A549 treated with DMSO at 1 μM for 4 hours (cell line): ENCODE measurements around the gene NUSAP1. TPM values are rescaled to one million over a fixed set of nuclear protein-coding genes. Genes with fewer than 3 reads are reported as not detected.

Experiments used
- total RNA-seq: library from RNA; stranded (reverse); fragments of 200-300 nt; extraction: Qiagen RNA extraction; gene quantifications from 5 replicates; pipeline ENCODE4 v1.2.3, GENCODE V29; 2022; ENCODE audit warnings: low read depth

NUSAP1 gene
- total RNA-seq = 66.7 to 83.9 TPM (median 78.4 TPM) in 5 replicates

GRCh38 chr15:41332194-41333025 is at the start of gene NUSAP1, which contains the start of gene OIP5:
TSS of gene NUSAP1 (plus strand) at chr15:41332881. CDS start at chr15:41332958, 77 bp downstream.
TSS of gene OIP5 (minus strand) at chr15:41332591. CDS start at chr15:41332561, 30 bp downstream.

GRCh38 chr15:41416742-41417417 is 84.2 kb downstream of the NUSAP1 start, which contains the start of gene RTF1:
TSS of gene RTF1 (plus strand) at chr15:41417095. CDS start at chr15:41417116, 21 bp downstream.

Other genes starting within 250 kb of the NUSAP1 start
- 12.7 to 14.4 TPM (median 13.7 TPM) in 5 replicates for gene INO80, start 216.6 kb upstream of the NUSAP1 start, total RNA-seq
- 0.07 TPM in 1 of 5 replicates, not detected in the others for gene EXD1, start 102.1 kb upstream of the NUSAP1 start, total RNA-seq
- gene CHP1, start 101.6 kb upstream of the NUSAP1 start, total RNA-seq = 52.5 to 66.2 TPM (median 62.7 TPM) in 5 replicates
- 13.9 to 15.3 TPM (median 14.6 TPM) in 5 replicates for gene OIP5, start 290 bp upstream of the NUSAP1 start, total RNA-seq
- gene NDUFAF1, start 69.6 kb downstream of the NUSAP1 start, total RNA-seq = 11.5 to 14.1 TPM (median 13.0 TPM) in 5 replicates
- 19.1 to 26.4 TPM (median 21.6 TPM) in 5 replicates for gene RTF1, start 84.2 kb downstream of the NUSAP1 start, total RNA-seq
- 1.1 to 1.9 TPM (median 1.4 TPM) in 5 replicates for gene ITPKA, start 161.0 kb downstream of the NUSAP1 start, total RNA-seq
- gene LTK, start 180.9 kb downstream of the NUSAP1 start, total RNA-seq = 0.05 to 0.11 TPM (median 0.06 TPM) in 3 of 5 replicates, not detected in the others
- gene RPAP1, start 211.4 kb downstream of the NUSAP1 start, total RNA-seq = 7.9 to 14.3 TPM (median 13.4 TPM) in 5 replicates
- gene TYRO3, start 226.3 kb downstream of the NUSAP1 start, total RNA-seq = 12.7 to 16.1 TPM (median 12.9 TPM) in 5 replicates